ENCODE results near the gene ZNF239.
"Not testable (repeated sequence)": the region's sequence is repeated elsewhere in the genome, so short reads cannot be mapped to it uniquely, and the experiment has no call there.

The ZNF239 gene

GRCh38 chr10:43576580-43576979 is 2.2 kb upstream of the ZNF239 start:
- no peak for DNase-seq (ENCODE audit: low spot score)

DNA sequence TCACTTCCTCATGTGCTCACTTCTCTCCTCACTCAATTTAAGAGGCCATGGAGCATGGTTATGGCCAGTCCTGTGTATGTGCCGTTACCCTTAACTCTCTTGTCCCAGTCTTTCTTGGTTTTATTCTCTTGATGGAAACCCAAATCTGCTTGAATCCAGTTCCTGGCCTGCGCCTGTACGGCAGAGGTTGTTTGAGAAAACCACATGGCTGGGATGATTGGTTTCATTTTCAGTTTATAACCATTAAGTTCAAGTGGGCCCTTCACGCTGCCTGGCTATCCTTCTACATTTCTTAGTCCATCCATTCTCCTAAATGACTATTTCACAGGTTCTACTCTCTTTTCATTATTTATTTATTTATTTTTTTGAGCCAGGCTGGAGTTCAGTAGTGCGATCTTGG is 1.6 kb upstream of the ZNF239 start:
- DNase-seq (ENCODE audit: low spot score) = peak; percentile 26

DNA sequence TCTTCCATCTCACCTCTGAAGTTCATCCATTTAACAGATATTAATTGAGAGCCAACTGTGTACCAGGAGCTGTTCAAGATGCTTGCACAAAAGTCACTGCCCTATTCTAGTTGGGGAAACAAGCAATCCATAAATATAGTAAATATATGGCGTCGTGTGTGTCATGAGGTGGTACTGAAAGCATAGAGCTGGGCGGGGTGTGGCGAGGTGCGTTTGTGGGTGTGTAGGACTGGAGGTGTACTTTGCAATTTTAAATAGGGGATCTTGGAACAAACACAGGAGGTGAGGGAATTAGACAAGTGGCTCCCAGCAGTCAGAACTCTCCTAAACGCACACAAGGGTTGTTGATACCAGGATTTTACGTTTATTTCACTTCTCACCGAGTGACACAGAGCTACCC is 490 bp upstream of the ZNF239 start:
- DNase-seq (ENCODE audit: low spot score) = no peak

- DNase-seq (ENCODE audit: low spot score) = no peak
Measured at GRCh38 chr10:43573250-43574000, 991 bp downstream of the ZNF239 start.

GRCh38 chr10:43570971-43571370 is 3.4 kb downstream of the ZNF239 start:
- no peak for DNase-seq (ENCODE audit: low spot score)

- DNase-seq (ENCODE audit: low spot score) = no peak
Measured at GRCh38 chr10:43569681-43570080, 4.7 kb downstream of the ZNF239 start.

DNA sequence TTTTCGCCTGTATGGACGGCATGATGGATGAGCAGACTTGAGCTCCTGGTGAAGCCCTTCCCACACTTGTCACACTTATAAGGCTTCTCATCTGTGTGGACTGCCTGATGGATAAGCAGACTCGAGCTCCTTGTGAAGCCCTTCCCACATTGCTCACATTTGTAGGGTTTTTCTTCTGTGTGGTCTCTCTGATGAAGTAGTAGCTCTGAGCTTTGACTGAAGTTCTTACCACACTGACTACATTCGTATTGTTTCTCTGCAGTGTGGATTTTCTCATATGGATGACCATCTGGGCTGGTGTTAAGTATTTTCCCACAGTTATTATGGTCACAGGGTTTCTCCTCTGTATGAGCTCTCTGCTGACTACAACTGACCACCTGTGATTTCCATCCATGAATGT is 17.2 kb downstream of the ZNF239 start:
- no peak for DNase-seq (ENCODE audit: low spot score)

- not testable (repeated sequence) for DNase-seq (ENCODE audit: low spot score)
Measured at GRCh38 chr10:43543746-43544145, 30.7 kb downstream of the ZNF239 start.

- DNase-seq (ENCODE audit: low spot score) = no peak
Measured at GRCh38 chr10:43524434-43525247, 49.8 kb downstream of the ZNF239 start.

All from CD4-positive, alpha-beta T cell treated with Interleukin-2 at 100 ng/mL for 4 hours (primary cell).